MCF 10A (cell line): ENCODE results near the gene CDK19. TPM values are rescaled to one million over a fixed set of nuclear protein-coding genes. Genes with fewer than 3 reads are reported as not detected.
"Not testable (repeated sequence)": the region's sequence is repeated elsewhere in the genome, so short reads cannot be mapped to it uniquely, and the experiment has no call there.

Experiments
- BruUV-seq: library from RNA; stranded (reverse); fragments of 400-500 nt; replicated peaks from 2 replicates; lab custom pipeline; 2021; lab: Mats Ljungman, UMichigan
- CTCF ChIA-PET: fragments of 300-600 bp; sonication (Branson Sonifier 250); formaldehyde crosslinking; extraction: SDS; loops from one replicate; lab custom pipeline; 2021; ENCODE audit warnings: antibody characterized with exemption, inconsistent platforms; lab: Yijun Ruan, JAX
- POLR2A ChIA-PET: fragments of 300-600, 350-650 bp; sonication (Branson Sonifier 250); formaldehyde crosslinking; extraction: SDS; loops from one replicate; lab custom pipeline; 2020; ENCODE audit warnings: antibody characterized with exemption, inconsistent platforms; lab: Yijun Ruan, JAX
- DNase-seq: peaks from one replicate; pipeline ENCODE4 v3.0.0-alpha.2; 2018; ENCODE audit not compliant: unreplicated experiment
- H3K27ac Mint-ChIP-seq: one replicate; pipeline ENCODE4 v1.8.0; 2022; ENCODE audit warnings: mild to moderate bottlenecking, low read depth, mixed read lengths; ENCODE audit not compliant: unreplicated experiment
- H3K27me3 Mint-ChIP-seq: one replicate; pipeline ENCODE4 v1.8.0; 2022; ENCODE audit warnings: mixed read lengths; ENCODE audit not compliant: insufficient read depth, unreplicated experiment
- H3K36me3 Mint-ChIP-seq: one replicate; pipeline ENCODE4 v1.8.0; 2022; ENCODE audit warnings: mild to moderate bottlenecking, moderate library complexity, mixed read lengths; ENCODE audit not compliant: insufficient read depth, unreplicated experiment
- H3K4me1 Mint-ChIP-seq: one replicate; pipeline ENCODE4 v1.8.0; 2022; ENCODE audit warnings: mixed read lengths; ENCODE audit not compliant: insufficient read depth, unreplicated experiment
- H3K4me3 Mint-ChIP-seq: one replicate; pipeline ENCODE4 v1.8.0; 2022; ENCODE audit warnings: mild to moderate bottlenecking, moderate library complexity, mixed read lengths; ENCODE audit not compliant: unreplicated experiment
- H3K9me3 Mint-ChIP-seq: one replicate; pipeline ENCODE4 v1.8.0; 2022; ENCODE audit warnings: mixed read lengths; ENCODE audit not compliant: unreplicated experiment
- CTCF ChIP-seq: fragments of 200-600 bp; IDR thresholded peaks from one replicate; pipeline ENCODE4 v1.8.0; 2022; ENCODE audit warnings: antibody characterized with exemption, mild to moderate bottlenecking; ENCODE audit not compliant: unreplicated experiment
- intact Hi-C: fragments of 100-400 bp; cut with micrococcal nuclease; formaldehyde crosslinking; loops from 2 replicates; pipeline ENCODE4 v1.14.1; 2022
- total RNA-seq: library from RNA; stranded (reverse); gene quantifications from 2 replicates; pipeline ENCODE4 v1.2.3, GENCODE V29; 2022

Gene CDK19
- total RNA-seq, 1 experiment from 2014 or later: 10.2 TPM

- no TSS peak for BruUV-seq
- H3K9me3 Mint-ChIP-seq: no peaks in the 10 kb centered on the region
- ChIA-PET POLR2A (no interaction called here), CTCF (interaction anchor here (0.5 kb wide), 1 partner anchor 168 kb away, joined by 3 read pairs; no protein-coding TSS in a partner anchor)
- peaks cover 4% of the 10 kb centered on the region for H3K36me3 Mint-ChIP-seq
- intact Hi-C loops: no loop called here
- no peaks in the 10 kb centered on the region for H3K27me3 Mint-ChIP-seq
- no peak overlapping the region for H3K27ac Mint-ChIP-seq
- DNase-seq: no peak
- TF ChIP-seq CTCF: no peak
- no peaks in the 10 kb centered on the region for H3K4me1 Mint-ChIP-seq
- H3K4me3 Mint-ChIP-seq: no peak overlapping the region
Measured at GRCh38 chr6:110731196-110731595, 84.1 kb downstream of the CDK19 start.

GRCh38 chr6:110728501-110728900 is 86.8 kb downstream of the CDK19 start:
- H3K27ac Mint-ChIP-seq: no peak overlapping the region

GRCh38 chr6:110723017-110723416 is 92.3 kb downstream of the CDK19 start:
- Mint-ChIP-seq H3K4me3 (no peak overlapping the region), H3K9me3 (no peaks in the 10 kb centered on the region), H3K36me3 (no peaks in the 10 kb centered on the region), H3K27me3 (no peaks in the 10 kb centered on the region), H3K4me1 (no peaks in the 10 kb centered on the region), H3K27ac (no peak overlapping the region)
- intact Hi-C loops: no loop called here
- DNase-seq: no peak
- ChIA-PET CTCF (no interaction called here), POLR2A (no interaction called here)
- BruUV-seq: no TSS peak
- no peak for TF ChIP-seq CTCF

More at GRCh38 chr6:110728501-110728900, 86.8 kb downstream of the CDK19 start:
- ChIA-PET POLR2A (interaction anchor here (1.4 kb wide), 1 partner anchor 8 kb away, joined by 3 read pairs; no protein-coding TSS in a partner anchor), CTCF (interaction anchor here (0.5 to 1.0 kb wide), 3 partner anchors 46 to 54 kb away, joined by 3 read pairs; no protein-coding TSS in a partner anchor)
- H3K27me3 Mint-ChIP-seq: no peaks in the 10 kb centered on the region
- no peaks in the 10 kb centered on the region for H3K9me3 Mint-ChIP-seq
- intact Hi-C loops: no loop called here
- no peak for TF ChIP-seq CTCF
- DNase-seq: no peak
- no peak overlapping the region for H3K4me3 Mint-ChIP-seq
- peaks cover 4% of the 10 kb centered on the region for H3K36me3 Mint-ChIP-seq
- BruUV-seq: no TSS peak
- no peaks in the 10 kb centered on the region for H3K4me1 Mint-ChIP-seq

GRCh38 chr6:110720066-110720465 is 95.2 kb downstream of the CDK19 start:
- H3K27me3 Mint-ChIP-seq: no peaks in the 10 kb centered on the region
- intact Hi-C loops: no loop called here
- H3K9me3 Mint-ChIP-seq: no peaks in the 10 kb centered on the region
- no TSS peak for BruUV-seq
- H3K36me3 Mint-ChIP-seq: no peaks in the 10 kb centered on the region
- no peaks in the 10 kb centered on the region for H3K4me1 Mint-ChIP-seq
- DNase-seq: no peak
- no peak for TF ChIP-seq CTCF
- H3K27ac Mint-ChIP-seq: no peak overlapping the region
- H3K4me3 Mint-ChIP-seq: no peak overlapping the region
- ChIA-PET CTCF (interaction anchor here (1.1 kb wide), 1 partner anchor 38 kb away, joined by 3 read pairs; no protein-coding TSS in a partner anchor), POLR2A (interaction anchor here (1.1 kb wide), 1 partner anchor 9 kb away, joined by 3 read pairs; no protein-coding TSS in a partner anchor)

- H3K27me3 Mint-ChIP-seq, intact Hi-C loops, H3K36me3 Mint-ChIP-seq, H3K27ac Mint-ChIP-seq, H3K4me1 Mint-ChIP-seq, BruUV-seq, DNase-seq, H3K4me3 Mint-ChIP-seq, H3K9me3 Mint-ChIP-seq: not testable (repeated sequence)
- CTCF ChIA-PET: interaction anchor here (1.1 kb wide), 1 partner anchor 37 kb away, joined by 3 read pairs; no protein-coding TSS in a partner anchor
- POLR2A ChIA-PET: interaction anchor here (0.6 kb wide), 1 partner anchor 17 kb away, joined by 4 read pairs; no protein-coding TSS in a partner anchor
Measured at GRCh38 chr6:110719601-110720000, 95.7 kb downstream of the CDK19 start.
